Mesendoderm (in vitro differentiated cells): ENCODE results near the gene HOXA7.

Source experiments
- DNase-seq: peaks from one replicate; pipeline ENCODE4 v3.0.0; 2013
- H2AK5ac ChIP-seq: 2 replicates; pipeline ENCODE4 v1.6.1; 2013; ENCODE audit warnings: low read length, inconsistent platforms
- H2BK120ac ChIP-seq: 2 replicates; pipeline ENCODE4 v1.6.1; 2013; ENCODE audit warnings: low read depth, mild to moderate bottlenecking, low read length, moderate library complexity, mixed read lengths
- H2BK15ac ChIP-seq: replicated peaks from 2 replicates; pipeline ENCODE4 v1.6.1; 2013; ENCODE audit warnings: low read depth, mild to moderate bottlenecking, moderate library complexity
- H2BK5ac ChIP-seq: 2 replicates; pipeline ENCODE4 v1.6.1; 2013; ENCODE audit warnings: low read length, inconsistent platforms
- H3K18ac ChIP-seq: 2 replicates; pipeline ENCODE4 v1.6.1; 2013; ENCODE audit warnings: mild to moderate bottlenecking, low read length, mixed read lengths
- H3K23ac ChIP-seq: one replicate; pipeline ENCODE4 v1.6.1; 2013; ENCODE audit warnings: low read length
- H3K27ac ChIP-seq: 2 replicates; pipeline ENCODE4 v1.5.1; 2013; ENCODE audit warnings: low read depth, mild to moderate bottlenecking, inconsistent platforms, low read length, moderate library complexity
- H3K27me3 ChIP-seq: 2 replicates; pipeline ENCODE4 v1.6.1; 2013; ENCODE audit warnings: low read length, control low read depth, mild to moderate bottlenecking, inconsistent platforms; ENCODE audit not compliant: insufficient read depth, poor library complexity
- H3K36me3 ChIP-seq: 2 replicates; pipeline ENCODE4 v1.6.1; 2013; ENCODE audit warnings: low read length, inconsistent platforms; ENCODE audit not compliant: control insufficient read depth, insufficient read depth
- H3K4ac ChIP-seq: one replicate; pipeline ENCODE4 v1.6.1; 2013; ENCODE audit warnings: low read depth, mild to moderate bottlenecking, low read length, moderate library complexity
- H3K4me1 ChIP-seq: 2 replicates; pipeline ENCODE4 v1.6.1; 2013; ENCODE audit warnings: low read depth, low read length, inconsistent platforms; ENCODE audit not compliant: control insufficient read depth
- H3K4me2 ChIP-seq: 2 replicates; pipeline ENCODE4 v1.6.1; 2013; ENCODE audit warnings: low read length
- H3K4me3 ChIP-seq: 2 replicates; pipeline ENCODE4 v1.5.1; 2013; ENCODE audit warnings: mild to moderate bottlenecking, low read length
- H3K56ac ChIP-seq: one replicate; pipeline ENCODE4 v1.6.1; 2013; ENCODE audit warnings: low read length
- H3K79me1 ChIP-seq: 2 replicates; pipeline ENCODE4 v1.6.1; 2013; ENCODE audit warnings: low read length, inconsistent platforms
- H3K79me2 ChIP-seq: 2 replicates; pipeline ENCODE4 v1.6.1; 2013; ENCODE audit warnings: mild to moderate bottlenecking, low read length; ENCODE audit not compliant: control insufficient read depth, insufficient read depth
- H3K9ac ChIP-seq: 2 replicates; pipeline ENCODE4 v1.6.1; 2013; ENCODE audit warnings: low read length, inconsistent platforms
- H4K5ac ChIP-seq: one replicate; pipeline ENCODE4 v1.6.1; 2013; ENCODE audit warnings: low read length
- H4K8ac ChIP-seq: one replicate; pipeline ENCODE4 v1.6.1; 2013; ENCODE audit warnings: low read depth, mild to moderate bottlenecking, control low read depth, low read length, moderate library complexity
- WGBS: extraction: QIAGEN DNeasy Blood & Tissue Kit; methylation state at CpG from one replicate; pipeline ENCODE4 v1.1.7; 2013; ENCODE audit warnings: low lambda C conversion rate, missing lambda C conversion rate; ENCODE audit not compliant: insufficient coverage; ENCODE audit errors: extremely low coverage; 5-methylcytosine and 5-hydroxymethylcytosine counted together

HOXA7 gene

GRCh38 chr7:27149842-27150567 is 6.5 kb downstream of the HOXA7 start:
- no peaks in the 10 kb centered on the region for H3K79me1 ChIP-seq
- no peak overlapping the region for H3K4ac ChIP-seq
- no peak overlapping the region for H3K27ac ChIP-seq
- no peak overlapping the region for H2BK15ac ChIP-seq
- no peak overlapping the region for H3K18ac ChIP-seq
- H4K5ac ChIP-seq: no peak overlapping the region
- H2BK120ac ChIP-seq: no peak overlapping the region
- no CpG with 5 or more reads among the region's 13 CpGs for WGBS
- H3K9ac ChIP-seq: no peak overlapping the region
- no peak overlapping the region for H3K4me2 ChIP-seq
- H3K56ac ChIP-seq: no peak overlapping the region
- H3K79me2 ChIP-seq: no peaks in the 10 kb centered on the region
- H3K23ac ChIP-seq: no peak overlapping the region
- DNase-seq: no peak
- no peak overlapping the region for H2BK5ac ChIP-seq
- no peaks in the 10 kb centered on the region for H3K4me1 ChIP-seq
- H2AK5ac ChIP-seq: no peak overlapping the region
- peaks cover 89% of the 10 kb centered on the region for H3K27me3 ChIP-seq
- no peak overlapping the region for H4K8ac ChIP-seq
- no peaks in the 10 kb centered on the region for H3K36me3 ChIP-seq
- H3K4me3 ChIP-seq: no peak overlapping the region

- H3K79me1 ChIP-seq: no peaks in the 10 kb centered on the region
- no peaks in the 10 kb centered on the region for H3K36me3 ChIP-seq
- no peak overlapping the region for H2BK15ac ChIP-seq
- no peak overlapping the region for H3K4ac ChIP-seq
- no peak overlapping the region for H3K56ac ChIP-seq
- no peak overlapping the region for H3K23ac ChIP-seq
- no peak overlapping the region for H2BK5ac ChIP-seq
- H3K27me3 ChIP-seq: peaks cover 89% of the 10 kb centered on the region
- H3K4me2 ChIP-seq: no peak overlapping the region
- H4K8ac ChIP-seq: no peak overlapping the region
- no peak overlapping the region for H2AK5ac ChIP-seq
- no peak overlapping the region for H4K5ac ChIP-seq
- H3K4me3 ChIP-seq: no peak overlapping the region
- no CpG with 5 or more reads among the region's 30 CpGs for WGBS
- H2BK120ac ChIP-seq: no peak overlapping the region
- DNase-seq: no peak
- H3K9ac ChIP-seq: no peak overlapping the region
- no peak overlapping the region for H3K18ac ChIP-seq
- no peaks in the 10 kb centered on the region for H3K79me2 ChIP-seq
- no peaks in the 10 kb centered on the region for H3K4me1 ChIP-seq
- H3K27ac ChIP-seq: no peak overlapping the region
Observed at GRCh38 chr7:27148756-27149641, 7.5 kb downstream of the HOXA7 start.

- H3K36me3 ChIP-seq: no peaks in the 10 kb centered on the region
- no peaks in the 10 kb centered on the region for H3K4me1 ChIP-seq
- H3K27ac ChIP-seq: no peak overlapping the region
- H3K27me3 ChIP-seq: peaks cover 83% of the 10 kb centered on the region
- no peak overlapping the region for H4K5ac ChIP-seq
- no CpG with 5 or more reads among the region's 28 CpGs for WGBS
- no peak overlapping the region for H3K9ac ChIP-seq
- no peak overlapping the region for H3K56ac ChIP-seq
- no peak overlapping the region for H4K8ac ChIP-seq
- H3K4me2 ChIP-seq: no peak overlapping the region
- no peak overlapping the region for H3K18ac ChIP-seq
- no peak overlapping the region for H3K4me3 ChIP-seq
- H3K23ac ChIP-seq: no peak overlapping the region
- H3K79me1 ChIP-seq: no peaks in the 10 kb centered on the region
- H2AK5ac ChIP-seq: no peak overlapping the region
- H3K79me2 ChIP-seq: no peaks in the 10 kb centered on the region
- H3K4ac ChIP-seq: no peak overlapping the region
- H2BK15ac ChIP-seq: no peak overlapping the region
- no peak overlapping the region for H2BK120ac ChIP-seq
- no peak overlapping the region for H2BK5ac ChIP-seq
- DNase-seq: no peak
Observed at GRCh38 chr7:27148031-27148755, 8.3 kb downstream of the HOXA7 start.

GRCh38 chr7:27147199-27148030 is 9.1 kb downstream of the HOXA7 start, which contains the start of gene HOXA6:
HOXA6 (minus strand) TSS chr7:27147774; CDS start chr7:27147749, 25 bp downstream.
- no peak within 1 kb of the TSS for H3K23ac ChIP-seq
- H2AK5ac ChIP-seq: no peak within 1 kb of the TSS
- H3K79me2 ChIP-seq: no peaks in the 10 kb centered on the region
- H3K27me3 ChIP-seq: peaks cover 82% of the 10 kb centered on the region
- no peak within 1 kb of the TSS for H4K5ac ChIP-seq
- H3K27ac ChIP-seq: no peak within 1 kb of the TSS
- no peaks in the 10 kb centered on the region for H3K79me1 ChIP-seq
- no peak for DNase-seq
- peak within 1 kb of the TSS; percentile 7 for H3K4me2 ChIP-seq
- no peaks in the 10 kb centered on the region for H3K4me1 ChIP-seq
- H3K9ac ChIP-seq: no peak within 1 kb of the TSS
- H4K8ac ChIP-seq: no peak within 1 kb of the TSS
- no CpG with 5 or more reads among the region's 63 CpGs for WGBS
- H3K4ac ChIP-seq: no peak within 1 kb of the TSS
- no peak within 1 kb of the TSS for H3K56ac ChIP-seq
- no peak within 1 kb of the TSS for H3K18ac ChIP-seq
- no peak within 1 kb of the TSS for H2BK120ac ChIP-seq
- H2BK15ac ChIP-seq: no peak within 1 kb of the TSS
- no peak within 1 kb of the TSS for H3K4me3 ChIP-seq
- H2BK5ac ChIP-seq: no peak within 1 kb of the TSS
- no peaks in the 10 kb centered on the region for H3K36me3 ChIP-seq

- H3K4ac ChIP-seq: no peak overlapping the region
- no peaks in the 10 kb centered on the region for H3K79me1 ChIP-seq
- H3K56ac ChIP-seq: no peak overlapping the region
- no peak overlapping the region for H2BK120ac ChIP-seq
- H3K79me2 ChIP-seq: no peaks in the 10 kb centered on the region
- DNase-seq: no peak
- no peak overlapping the region for H4K8ac ChIP-seq
- no peaks in the 10 kb centered on the region for H3K4me1 ChIP-seq
- H3K23ac ChIP-seq: no peak overlapping the region
- H4K5ac ChIP-seq: no peak overlapping the region
- H2BK5ac ChIP-seq: no peak overlapping the region
- no peaks in the 10 kb centered on the region for H3K36me3 ChIP-seq
- H3K9ac ChIP-seq: no peak overlapping the region
- no peak overlapping the region for H3K18ac ChIP-seq
- no peak overlapping the region for H2AK5ac ChIP-seq
- H2BK15ac ChIP-seq: no peak overlapping the region
- no CpG with 5 or more reads among the region's 5 CpGs for WGBS
- H3K4me3 ChIP-seq: no peak overlapping the region
- peaks cover 83% of the 10 kb centered on the region for H3K27me3 ChIP-seq
- H3K27ac ChIP-seq: no peak overlapping the region
- no peak overlapping the region for H3K4me2 ChIP-seq
Observed at GRCh38 chr7:27146491-27147198, 9.8 kb downstream of the HOXA7 start.
